NB4 (cell line): ENCODE results near the gene A2ML1.

Source experiments
- DNase-seq: peaks from one replicate; pipeline ENCODE4 v3.0.0; 2010; ENCODE audit warnings: low read depth
- H3K4me3 ChIP-seq: one replicate; pipeline ENCODE4 v1.5.1; 2011; ENCODE audit warnings: mild to moderate bottlenecking, low read depth, low read length, moderate library complexity
- CTCF ChIP-seq: IDR thresholded peaks from one replicate; pipeline ENCODE4 v1.5.1; 2012; ENCODE audit warnings: low read depth, low read length
- MAX ChIP-seq: IDR thresholded peaks from 2 replicates; pipeline ENCODE4 v1.6.1; 2011; ENCODE audit warnings: low read depth, low read length
- MYC ChIP-seq: IDR thresholded peaks from 2 replicates; pipeline ENCODE4 v1.6.1; 2011; ENCODE audit warnings: low read depth, low read length
- POLR2A ChIP-seq: IDR thresholded peaks from 2 replicates; pipeline ENCODE4 v1.6.1; 2011; ENCODE audit warnings: mild to moderate bottlenecking; ENCODE audit not compliant: insufficient read length; ENCODE audit errors: extremely low read depth

The A2ML1 gene

GRCh38 chr12:8906266-8907180 lies 84.1 kb downstream of the A2ML1 start:
- TF ChIP-seq MYC (no peak), POLR2A (no peak), MAX (no peak), CTCF (no peak)
- no peak for DNase-seq
- no peak overlapping the region for H3K4me3 ChIP-seq

GRCh38 chr12:8907513-8907912 lies 85.1 kb downstream of the A2ML1 start:
- H3K4me3 ChIP-seq, result no peak overlapping the region
- DNase-seq, result no peak
- TF ChIP-seq CTCF (no peak), MYC (no peak), MAX (no peak), POLR2A (no peak)

- TF ChIP-seq MYC, result no peak
- TF ChIP-seq CTCF, result no peak
- no peak for TF ChIP-seq MAX
- no peak for TF ChIP-seq POLR2A
- H3K4me3 ChIP-seq, result no peak overlapping the region
- no peak for DNase-seq
Measured at GRCh38 chr12:8909752-8910151, 87.3 kb downstream of the A2ML1 start.

- no peak overlapping the region for H3K4me3 ChIP-seq
- no peak for TF ChIP-seq MAX
- TF ChIP-seq POLR2A, result no peak
- no peak for TF ChIP-seq CTCF
- TF ChIP-seq MYC, result no peak
- DNase-seq, result no peak
Measured at GRCh38 chr12:8911606-8912268, 89.3 kb downstream of the A2ML1 start.

- TF ChIP-seq MAX (no peak), CTCF (no peak), POLR2A (no peak), MYC (no peak)
- peak; percentile 4 for DNase-seq
- no peak overlapping the region for H3K4me3 ChIP-seq
Measured at GRCh38 chr12:8912914-8913313, 90.5 kb downstream of the A2ML1 start.
